NOMO-1 (cell line): ENCODE results near the gene LSM4.
A peak's percentile ranks its signal among the peaks of the same experiment; 100 is the strongest.
"Not testable (repeated sequence)": the region's sequence is repeated elsewhere in the genome, so short reads cannot be mapped to it uniquely, and the experiment has no call there.

Experiments used
- DNase-seq, 2 experiments: peaks; one replicate each; lab custom pipeline; 2025; ENCODE audit not compliant: unreplicated experiment in 2 of 2; lab: John Stamatoyannopoulos, UW

Gene LSM4

GRCh38 chr19:18322759-18323460, at the start of gene LSM4:
Gene LSM4, minus strand, starts transcription at chr19:18323076. Its CDS starts 56 bp downstream, at chr19:18323020.
- DNase-seq: peak; percentile 97 to 99

GRCh38 chr19:18368504-18369222, 45.8 kb upstream of the LSM4 start:
- no peak for DNase-seq

DNA sequence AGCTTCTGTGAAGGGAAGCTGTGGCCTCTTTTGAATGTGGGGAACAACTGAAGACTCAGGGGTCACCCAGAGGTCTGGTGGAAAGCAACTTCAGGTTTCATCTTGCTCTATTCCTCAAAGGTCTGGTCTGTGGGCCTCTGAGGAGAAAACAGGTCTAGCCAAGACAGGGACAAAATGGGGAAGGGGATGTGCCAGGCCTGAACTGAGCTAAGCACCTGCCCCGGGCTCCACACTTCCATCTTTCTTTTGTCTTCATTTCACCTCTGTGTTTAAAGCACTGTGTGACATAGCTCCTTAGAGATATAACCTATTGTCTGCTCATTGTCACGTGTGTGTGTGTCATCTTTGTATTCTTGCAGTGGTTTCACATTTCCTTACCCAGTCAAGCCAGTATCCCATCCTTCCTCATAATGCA, 43.2 kb upstream of the LSM4 start:
- DNase-seq: no peak

DNA sequence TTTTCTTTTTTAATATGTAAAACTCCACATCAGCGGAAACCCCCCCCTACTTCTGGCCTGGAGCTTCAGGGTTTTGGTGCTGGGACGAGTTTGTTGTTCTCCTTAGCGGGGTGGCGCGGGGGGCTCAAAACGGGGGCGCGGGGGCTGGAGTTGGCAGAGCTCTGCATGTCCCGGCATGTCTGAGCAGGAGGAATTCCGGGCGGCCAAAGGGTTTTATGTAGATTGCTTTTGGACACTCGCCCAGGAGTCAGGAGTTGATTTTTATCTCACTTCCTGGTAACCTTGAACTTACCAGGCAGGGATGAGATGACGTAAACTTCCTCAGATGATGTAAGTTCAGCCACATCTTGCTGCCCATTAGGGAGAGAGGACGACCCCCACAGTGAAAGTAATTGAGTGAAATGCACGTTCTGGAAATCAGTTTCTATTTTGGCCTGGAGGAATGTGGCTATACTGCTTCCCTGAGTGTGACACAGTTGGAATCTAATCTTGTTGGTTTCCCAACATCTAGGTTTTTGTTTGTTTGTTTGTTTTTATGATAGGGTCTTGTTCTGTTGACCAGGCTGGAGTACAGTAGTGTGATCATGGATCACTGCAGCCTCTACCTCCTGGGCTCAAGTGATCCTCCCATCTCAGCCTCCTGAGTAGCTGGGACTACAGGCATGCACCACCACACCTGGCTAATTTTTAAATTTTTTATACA, 42.1 kb upstream of the LSM4 start:
- DNase-seq: peak; percentile 20 to 46

DNA sequence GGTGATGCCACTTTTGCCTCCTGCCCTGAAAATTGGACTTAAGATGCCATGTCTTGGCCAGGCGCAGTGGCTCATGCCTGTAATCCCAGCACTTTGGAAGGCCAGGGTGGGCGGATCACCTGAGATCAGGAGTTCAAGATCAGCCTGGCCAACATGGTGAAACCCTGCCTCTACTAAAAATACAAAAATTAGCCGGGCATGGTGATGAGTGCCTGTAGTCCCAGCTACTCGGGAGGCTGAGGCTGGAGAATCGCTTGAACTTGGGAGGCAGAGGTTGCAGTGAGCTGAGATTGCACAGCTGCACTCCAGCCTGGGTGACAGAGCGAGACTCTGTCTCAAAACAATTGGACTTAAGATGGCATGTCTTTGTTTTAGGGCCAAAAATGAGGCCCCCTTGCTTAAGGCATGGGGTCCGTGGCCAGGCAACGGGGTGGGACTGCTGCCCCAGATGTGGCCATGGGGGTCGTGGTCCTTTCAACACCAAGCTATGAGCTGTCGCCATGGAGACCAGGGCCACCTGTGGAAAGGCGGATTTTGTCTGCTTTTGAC, 41.5 kb upstream of the LSM4 start:
- not testable (repeated sequence) for DNase-seq

GRCh38 chr19:18363787-18364186, 40.9 kb upstream of the LSM4 start:
- DNase-seq: no peak

- DNase-seq: no peak
Measured at GRCh38 chr19:18362934-18363542, 40.2 kb upstream of the LSM4 start.

GRCh38 chr19:18361646-18362045, 38.8 kb upstream of the LSM4 start:
- no peak for DNase-seq

- no peak for DNase-seq
Measured at GRCh38 chr19:18357041-18357440, 34.2 kb upstream of the LSM4 start.

DNA sequence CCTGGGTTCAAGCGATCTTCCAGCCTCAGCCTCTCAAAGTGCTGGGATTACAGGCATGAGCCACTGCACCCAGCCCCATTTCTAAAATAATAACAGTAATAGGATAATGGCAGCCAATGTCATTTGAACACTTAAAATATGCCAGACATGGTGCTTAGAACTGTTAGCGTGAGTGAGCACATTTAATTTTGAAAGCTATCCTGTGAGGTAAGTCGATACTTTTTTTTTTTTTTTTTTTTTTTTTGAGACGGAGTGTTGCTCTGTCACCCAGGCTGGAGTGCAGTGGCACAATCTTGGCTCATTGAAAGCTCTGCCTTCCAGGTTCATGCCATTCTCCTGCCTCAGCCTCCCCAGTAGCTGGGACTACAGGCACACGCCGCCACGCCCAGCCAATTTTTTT, 31.9 kb upstream of the LSM4 start:
- not testable (repeated sequence) for DNase-seq

DNA sequence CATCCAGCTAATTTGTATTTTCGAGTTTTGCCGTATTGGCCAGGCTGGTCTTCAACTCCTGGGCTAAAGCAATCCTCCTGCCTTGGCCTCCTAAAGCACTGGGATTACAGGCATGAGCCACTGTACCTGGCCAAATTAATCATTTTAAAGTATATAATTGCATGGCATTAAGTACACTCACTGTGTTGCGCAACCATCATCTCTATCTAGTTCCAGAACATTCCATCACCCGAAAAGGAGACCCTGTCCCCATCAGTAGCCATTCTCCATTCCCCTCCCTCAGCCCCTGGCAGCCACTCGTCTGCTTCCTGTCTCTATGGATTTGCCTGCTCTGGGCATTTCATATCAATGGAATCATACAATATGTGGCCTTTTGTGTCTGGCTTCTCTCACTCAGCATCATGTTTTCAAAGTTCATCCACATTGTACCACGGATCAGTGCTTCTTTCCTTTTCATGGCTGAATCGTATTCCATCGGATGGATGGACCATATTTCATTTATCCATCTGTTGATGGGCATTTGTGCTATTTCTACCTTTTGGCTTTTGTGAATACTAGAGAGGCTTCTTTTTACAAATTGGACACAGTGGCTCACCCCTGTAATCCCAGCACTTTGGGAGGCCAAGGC, 30.6 kb upstream of the LSM4 start:
- DNase-seq: no peak

DNA sequence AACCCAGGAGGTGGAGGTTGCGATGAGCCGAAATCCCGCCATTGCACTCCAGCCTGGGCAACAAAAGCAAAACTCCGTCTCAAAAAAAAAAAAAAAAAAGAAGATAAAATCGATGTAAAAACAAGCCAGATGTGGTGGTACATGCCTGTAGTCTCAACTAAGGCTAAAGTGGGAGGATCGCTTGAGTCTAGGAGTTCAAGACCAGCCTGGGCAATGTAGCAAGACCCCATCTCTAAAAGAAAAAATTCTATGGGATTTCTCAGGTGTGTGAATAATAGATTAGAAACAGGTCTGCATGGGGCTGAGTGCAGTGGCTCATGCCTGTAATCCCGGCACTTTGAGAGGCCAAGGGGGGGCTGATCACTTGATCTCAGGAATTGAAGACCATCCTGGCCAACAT, 28.7 kb upstream of the LSM4 start:
- DNase-seq: no peak

DNA sequence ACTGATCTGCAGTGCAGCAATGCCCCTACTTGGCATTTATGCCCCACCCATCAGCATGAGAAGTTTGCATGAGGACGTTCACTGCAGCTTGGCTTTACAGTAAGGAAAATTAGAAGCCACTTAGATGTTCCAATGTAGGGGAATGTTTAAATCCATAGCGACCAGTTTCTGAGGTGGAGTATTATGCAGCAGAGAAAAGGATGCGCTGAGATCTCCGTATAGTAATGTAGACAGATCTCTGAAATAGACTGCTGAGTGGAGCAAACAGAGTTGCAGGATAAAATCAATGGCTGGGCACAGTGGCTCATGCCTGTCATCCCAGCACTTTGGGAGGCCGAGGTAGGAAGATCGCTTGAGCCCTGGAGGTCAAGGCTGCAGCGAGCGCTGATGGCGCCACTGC, 27.6 kb upstream of the LSM4 start:
- no peak for DNase-seq

DNA sequence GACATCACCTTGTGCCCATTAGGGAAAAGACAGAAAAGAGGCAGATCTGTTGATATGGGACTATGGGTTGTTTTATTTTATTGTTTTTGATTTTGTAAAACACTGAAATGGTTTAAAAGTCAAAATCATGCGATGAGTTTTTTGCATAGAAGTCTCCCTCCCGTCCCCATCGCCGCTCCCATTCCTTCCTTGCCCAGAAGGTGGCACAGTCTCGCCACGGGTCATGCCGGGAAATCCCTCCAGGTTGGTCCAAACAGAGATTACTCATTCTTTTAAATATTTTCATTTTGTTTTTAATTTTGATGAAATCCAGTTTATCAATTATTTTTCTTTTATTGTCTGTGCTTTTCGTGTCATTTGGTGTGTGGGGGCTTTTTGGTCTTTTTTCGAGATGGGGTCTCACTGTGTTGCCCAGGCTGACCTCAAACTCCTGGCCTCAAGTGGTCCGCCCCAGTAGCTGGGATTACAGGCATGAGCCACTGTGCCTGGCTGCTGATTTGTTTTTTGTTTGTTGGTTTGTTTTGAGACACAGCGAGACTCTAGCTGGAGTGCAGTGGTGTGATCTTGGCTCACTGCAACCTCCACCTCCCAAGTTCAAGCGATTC, 26.8 kb upstream of the LSM4 start:
- no peak for DNase-seq

GRCh38 chr19:18348818-18349339, 26.0 kb upstream of the LSM4 start:
- DNase-seq: not testable (repeated sequence)

GRCh38 chr19:18348171-18348570, 25.3 kb upstream of the LSM4 start:
- no peak for DNase-seq

DNA sequence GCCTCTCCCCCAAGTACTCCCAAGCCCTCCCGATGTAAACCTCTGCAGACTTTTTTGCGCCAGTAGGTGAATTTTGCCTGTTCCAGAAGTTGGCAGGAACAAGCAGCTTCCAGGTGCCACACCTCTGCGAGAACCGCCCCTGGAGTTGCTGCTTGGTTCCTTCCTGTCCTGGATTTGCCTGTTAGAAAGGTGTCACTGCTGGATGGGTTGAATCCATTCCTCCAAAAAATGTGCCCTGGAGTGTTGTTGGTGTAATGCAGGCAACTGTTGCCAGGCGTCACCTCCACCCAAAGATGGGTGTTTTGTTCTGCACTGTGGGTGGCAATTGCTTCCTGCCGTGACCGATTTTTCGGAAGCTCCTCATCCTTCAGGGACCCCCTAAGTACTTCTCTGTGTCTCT, 23.2 kb upstream of the LSM4 start:
- DNase-seq: no peak

DNA sequence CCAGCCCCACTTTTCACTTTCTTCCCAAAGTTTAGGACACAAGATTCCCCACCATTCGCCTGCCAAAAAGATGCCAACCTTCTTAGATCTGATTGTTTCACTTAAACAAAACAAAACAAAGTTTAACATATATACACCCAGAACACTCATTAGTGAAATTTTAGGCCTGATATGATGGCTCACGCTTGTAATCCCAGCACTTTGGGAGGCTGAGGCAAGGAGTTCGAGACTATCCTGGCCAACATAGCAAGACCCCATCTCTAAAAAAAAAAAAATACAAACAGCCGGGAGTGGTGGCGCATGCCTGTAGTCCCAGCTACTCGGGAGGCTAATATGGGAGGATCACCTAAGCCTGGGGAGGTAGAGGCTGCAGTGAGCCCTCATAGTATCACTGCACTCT, 22.4 kb upstream of the LSM4 start:
- DNase-seq: no peak

- DNase-seq: no peak
Measured at GRCh38 chr19:18344582-18344950, 21.7 kb upstream of the LSM4 start.

- DNase-seq: no peak
Measured at GRCh38 chr19:18342090-18342632, 19.3 kb upstream of the LSM4 start.
